Measurements from ENCODE around the gene MRAP.
A peak's percentile ranks its signal among the peaks of the same experiment; 100 is the strongest.
"Not testable (repeated sequence)": the region's sequence is repeated elsewhere in the genome, so short reads cannot be mapped to it uniquely, and the experiment has no call there.

The MRAP gene

GRCh38 chr21:32306021-32306780 lies 7.5 kb downstream of the MRAP start:
- TF ChIP-seq CTCF (IDR thresholded peaks at IDR 0.05; ENCODE audit: low read depth, low read length, missing control alignments), result peak; percentile 67
- in situ Hi-C loops (cut with HindIII; ENCODE audit: low pct_ligation_motif_present, low sequenced_read_pairs), result no loop called here
- peaks cover 14% of the 10 kb centered on the region for H3K36me3 ChIP-seq (replicated peaks)
- DNase-seq, result peak; percentile 3
- H3K4me3 ChIP-seq (ENCODE audit: low read depth, low read length), result no peak overlapping the region
- no peaks in the 10 kb centered on the region for H3K27me3 ChIP-seq (replicated peaks)
- H3K27ac ChIP-seq, result no peak overlapping the region

- no peak for TF ChIP-seq CTCF (IDR thresholded peaks at IDR 0.05; ENCODE audit: low read depth, low read length, missing control alignments)
- in situ Hi-C loops (cut with HindIII; ENCODE audit: low pct_ligation_motif_present, low sequenced_read_pairs), result no loop called here
- DNase-seq, result peak; percentile 8
Observed at GRCh38 chr21:32307706-32308105, 9.1 kb downstream of the MRAP start.

GRCh38 chr21:32308696-32309095 lies 10.0 kb downstream of the MRAP start:
- peaks cover 23% of the 10 kb centered on the region for H3K36me3 ChIP-seq (replicated peaks)
- no peak for TF ChIP-seq CTCF (IDR thresholded peaks at IDR 0.05; ENCODE audit: low read depth, low read length, missing control alignments)
- H3K27me3 ChIP-seq (replicated peaks), result no peaks in the 10 kb centered on the region
- H3K27ac ChIP-seq, result no peak overlapping the region
- DNase-seq, result no peak
- in situ Hi-C loops (cut with HindIII; ENCODE audit: low pct_ligation_motif_present, low sequenced_read_pairs), result no loop called here
- H3K4me3 ChIP-seq (ENCODE audit: low read depth, low read length), result no peak overlapping the region

More at GRCh38 chr21:32307706-32308105, 9.1 kb downstream of the MRAP start:
- Histone ChIP-seq H3K36me3 (replicated peaks) (peaks cover 14% of the 10 kb centered on the region), H3K4me3 (ENCODE audit: low read depth, low read length) (no peak overlapping the region), H3K27me3 (replicated peaks) (no peaks in the 10 kb centered on the region), H3K27ac (no peak overlapping the region)

GRCh38 chr21:32309906-32310460 lies 11.3 kb downstream of the MRAP start:
- in situ Hi-C loops (cut with HindIII; ENCODE audit: low pct_ligation_motif_present, low sequenced_read_pairs), result no loop called here
- Histone ChIP-seq H3K36me3 (replicated peaks) (peaks cover 32% of the 10 kb centered on the region), H3K4me3 (ENCODE audit: low read depth, low read length) (no peak overlapping the region), H3K27me3 (replicated peaks) (no peaks in the 10 kb centered on the region), H3K27ac (no peak overlapping the region)
- no peak for DNase-seq
- no peak for TF ChIP-seq CTCF (IDR thresholded peaks at IDR 0.05; ENCODE audit: low read depth, low read length, missing control alignments)

GRCh38 chr21:32310976-32311375 lies 12.3 kb downstream of the MRAP start:
- H3K27me3 ChIP-seq (replicated peaks); H3K4me3 ChIP-seq (ENCODE audit: low read depth, low read length); DNase-seq; in situ Hi-C loops (cut with HindIII; ENCODE audit: low pct_ligation_motif_present, low sequenced_read_pairs); H3K27ac ChIP-seq: not testable (repeated sequence)
- peaks cover 35% of the 10 kb centered on the region for H3K36me3 ChIP-seq (replicated peaks)

GRCh38 chr21:32311621-32312020 lies 13.0 kb downstream of the MRAP start:
- DNase-seq, result no peak
- peaks cover 41% of the 10 kb centered on the region for H3K36me3 ChIP-seq (replicated peaks)
- H3K4me3 ChIP-seq (ENCODE audit: low read depth, low read length), result no peak overlapping the region
- no peak overlapping the region for H3K27ac ChIP-seq
- H3K27me3 ChIP-seq (replicated peaks), result no peaks in the 10 kb centered on the region
- in situ Hi-C loops (cut with HindIII; ENCODE audit: low pct_ligation_motif_present, low sequenced_read_pairs), result no loop called here
- TF ChIP-seq CTCF (IDR thresholded peaks at IDR 0.05; ENCODE audit: low read depth, low read length, missing control alignments), result no peak

All from brain microvascular endothelial cell (primary cell).